ENCODE measurements around the gene ZDHHC18. TPM values are rescaled to one million over a fixed set of nuclear protein-coding genes. Genes with fewer than 3 reads are reported as not detected.

Gene ZDHHC18
- total RNA-seq, 4 donors from 2014 or later: 10.5 to 36.9 (median 17.1) TPM

DNA sequence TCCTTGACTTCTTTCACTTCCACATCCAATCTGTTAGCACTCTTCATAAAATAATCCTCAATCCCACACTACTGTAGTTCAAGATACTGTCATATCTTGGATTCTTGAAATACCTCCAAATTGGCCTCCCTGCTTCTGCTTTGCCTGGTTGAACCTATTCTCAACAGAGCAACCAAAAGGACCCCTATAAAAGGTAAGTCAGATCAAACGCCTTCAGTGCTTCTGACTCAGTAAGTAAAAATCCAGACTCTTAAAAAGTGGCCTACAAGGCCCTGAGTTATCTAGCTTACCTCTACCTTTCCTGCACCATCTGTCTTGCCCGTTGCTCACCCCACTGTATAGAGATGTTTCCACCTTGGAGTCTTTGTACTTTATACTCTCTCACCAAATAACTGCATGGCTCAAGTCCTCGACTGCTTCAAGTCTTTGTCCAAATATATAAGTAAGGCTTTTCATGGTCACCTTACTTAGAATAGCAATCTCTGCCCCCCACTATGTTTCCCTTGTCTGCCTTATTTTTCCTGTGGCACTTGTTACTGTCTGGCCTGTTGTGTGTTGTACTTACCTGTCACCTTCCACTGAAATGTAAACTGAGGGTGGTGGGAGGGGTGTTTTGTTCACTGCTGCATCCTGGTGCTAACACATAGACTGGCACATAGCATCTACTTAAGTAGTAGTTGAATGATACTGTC, 43.8 kb upstream of the ZDHHC18 start:
- Histone ChIP-seq H3K4me1 (peaks cover 10 to 54% (median 32%) of the 10 kb centered on the region in 3 donors), H3K27ac (peak overlapping the region in 3 of 4 donors; percentile 32 to 99 (median 46)), H3K36me3 (peaks cover 0 to 39% of the 10 kb centered on the region in 2 donors), H3K9me3 (no peaks in the 10 kb centered on the region), H3K4me3 (no peak overlapping the region), H3K27me3 (no peaks in the 10 kb centered on the region)
- ATAC-seq: no peak
- WGBS, 2 donors (ENCODE audit: low coverage in 1 of 2): 32 to 57% methylated on average over 3 of the region's 3 CpGs
- no peak for TF ChIP-seq EP300 (IDR thresholded peaks at IDR 0.05)
- TF ChIP-seq, protein P1, sequence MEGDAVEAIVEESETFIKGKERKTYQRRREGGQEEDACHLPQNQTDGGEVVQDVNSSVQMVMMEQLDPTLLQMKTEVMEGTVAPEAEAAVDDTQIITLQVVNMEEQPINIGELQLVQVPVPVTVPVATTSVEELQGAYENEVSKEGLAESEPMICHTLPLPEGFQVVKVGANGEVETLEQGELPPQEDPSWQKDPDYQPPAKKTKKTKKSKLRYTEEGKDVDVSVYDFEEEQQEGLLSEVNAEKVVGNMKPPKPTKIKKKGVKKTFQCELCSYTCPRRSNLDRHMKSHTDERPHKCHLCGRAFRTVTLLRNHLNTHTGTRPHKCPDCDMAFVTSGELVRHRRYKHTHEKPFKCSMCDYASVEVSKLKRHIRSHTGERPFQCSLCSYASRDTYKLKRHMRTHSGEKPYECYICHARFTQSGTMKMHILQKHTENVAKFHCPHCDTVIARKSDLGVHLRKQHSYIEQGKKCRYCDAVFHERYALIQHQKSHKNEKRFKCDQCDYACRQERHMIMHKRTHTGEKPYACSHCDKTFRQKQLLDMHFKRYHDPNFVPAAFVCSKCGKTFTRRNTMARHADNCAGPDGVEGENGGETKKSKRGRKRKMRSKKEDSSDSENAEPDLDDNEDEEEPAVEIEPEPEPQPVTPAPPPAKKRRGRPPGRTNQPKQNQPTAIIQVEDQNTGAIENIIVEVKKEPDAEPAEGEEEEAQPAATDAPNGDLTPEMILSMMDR (IDR thresholded peaks at IDR 0.05): no peak
- no peak for TF ChIP-seq POLR2AphosphoS5 (IDR thresholded peaks at IDR 0.05)
- no peak for TF ChIP-seq POLR2A (IDR thresholded peaks at IDR 0.05)

DNA sequence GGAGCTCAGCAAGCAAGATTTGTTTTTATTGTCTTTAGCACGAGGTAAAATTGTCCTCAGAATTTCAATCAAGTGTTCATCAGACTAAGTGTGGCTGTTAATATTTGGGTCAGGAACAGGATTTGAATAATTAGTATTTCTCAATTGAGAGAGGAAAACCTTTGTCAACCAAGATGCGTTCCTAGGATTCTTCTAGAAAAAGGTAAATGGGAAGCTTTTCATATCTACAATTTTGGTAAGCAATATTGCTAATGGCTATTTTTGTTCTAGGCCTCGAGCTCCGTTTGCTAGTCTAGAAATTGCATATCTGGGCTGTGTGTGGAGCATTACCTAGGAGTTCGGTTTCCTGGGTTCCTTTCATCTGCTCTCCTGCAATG, 42.9 kb upstream of the ZDHHC18 start:
- H3K27me3 ChIP-seq: no peaks in the 10 kb centered on the region
- H3K9me3 ChIP-seq: no peaks in the 10 kb centered on the region
- no peak overlapping the region for H3K4me3 ChIP-seq
- H3K27ac ChIP-seq: peak overlapping the region; percentile 60 to 99 (median 88)
- 61 to 81% methylated on average over 4 to 5 of the region's 5 CpGs for WGBS, 2 donors (ENCODE audit: low coverage in 1 of 2)
- ATAC-seq: no peak
- peaks cover 10 to 58% (median 32%) of the 10 kb centered on the region in 3 donors for H3K4me1 ChIP-seq
- TF ChIP-seq EP300 (IDR thresholded peaks at IDR 0.05) (no peak), POLR2AphosphoS5 (IDR thresholded peaks at IDR 0.05) (no peak), POLR2A (IDR thresholded peaks at IDR 0.05) (no peak)
- TF ChIP-seq, protein P1 (IDR thresholded peaks at IDR 0.05): no peak
- peaks cover 0 to 30% of the 10 kb centered on the region in 2 donors for H3K36me3 ChIP-seq

DNA sequence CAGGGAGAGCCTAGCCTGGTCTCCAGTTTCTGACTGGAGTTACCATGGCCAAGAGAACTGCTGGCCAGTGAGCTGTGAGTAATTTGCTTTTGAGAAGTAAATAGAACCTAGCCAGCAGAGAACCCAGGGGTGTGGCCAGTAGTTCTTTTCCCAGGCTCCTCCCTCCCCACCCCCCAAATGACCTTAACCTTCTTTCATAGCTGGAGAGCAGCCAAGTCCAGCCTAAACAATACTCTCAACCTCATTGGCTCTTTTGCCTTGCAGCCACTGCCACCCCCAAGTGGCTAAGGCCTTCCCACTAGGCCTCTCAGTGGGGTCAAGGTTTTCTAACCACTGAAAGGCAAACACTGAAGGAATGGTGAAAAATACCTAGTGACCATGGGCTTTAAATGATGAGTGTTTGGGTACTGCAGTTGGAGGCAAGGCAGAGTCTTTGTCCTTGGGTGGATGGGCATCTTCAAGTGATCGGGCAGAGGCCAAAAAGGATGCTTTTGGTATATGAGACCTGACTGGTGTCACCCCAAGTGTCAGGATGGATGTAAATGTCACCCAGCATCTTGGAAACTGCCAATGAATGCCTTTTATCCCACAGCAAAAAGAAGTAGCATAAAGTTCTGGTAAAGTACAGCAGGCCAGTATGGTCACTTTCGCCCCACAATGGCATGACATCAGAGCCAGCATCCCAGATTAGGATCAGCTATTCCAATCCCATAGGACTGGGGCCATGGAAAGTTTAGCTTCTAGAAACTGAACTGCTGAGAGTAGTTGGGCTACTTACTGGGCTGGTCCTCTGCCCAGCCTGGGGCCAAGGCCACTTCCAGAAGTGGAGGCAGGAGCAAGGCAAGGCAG, 42.2 kb upstream of the ZDHHC18 start:
- TF ChIP-seq EP300 (IDR thresholded peaks at IDR 0.05): no peak
- TF ChIP-seq POLR2AphosphoS5 (IDR thresholded peaks at IDR 0.05): peak; percentile 47
- no peak for TF ChIP-seq POLR2A (IDR thresholded peaks at IDR 0.05)
- TF ChIP-seq, protein P1 (IDR thresholded peaks at IDR 0.05): peak in 1 of 4 experiments; percentile 28
- H3K27ac ChIP-seq: peak overlapping the region; percentile 60 to 99 (median 88)
- no peaks in the 10 kb centered on the region for H3K27me3 ChIP-seq
- no peaks in the 10 kb centered on the region for H3K9me3 ChIP-seq
- no peak overlapping the region for H3K4me3 ChIP-seq
- WGBS, 2 donors (ENCODE audit: low coverage in 1 of 2): 50% methylated on average over 1 of the region's 2 CpGs; no CpG with 5 or more reads in 1 of the 2 donors
- peaks cover 0 to 23% of the 10 kb centered on the region in 2 donors for H3K36me3 ChIP-seq
- ATAC-seq: peak; percentile 50
- H3K4me1 ChIP-seq: peaks cover 10 to 64% (median 32%) of the 10 kb centered on the region in 3 donors

DNA sequence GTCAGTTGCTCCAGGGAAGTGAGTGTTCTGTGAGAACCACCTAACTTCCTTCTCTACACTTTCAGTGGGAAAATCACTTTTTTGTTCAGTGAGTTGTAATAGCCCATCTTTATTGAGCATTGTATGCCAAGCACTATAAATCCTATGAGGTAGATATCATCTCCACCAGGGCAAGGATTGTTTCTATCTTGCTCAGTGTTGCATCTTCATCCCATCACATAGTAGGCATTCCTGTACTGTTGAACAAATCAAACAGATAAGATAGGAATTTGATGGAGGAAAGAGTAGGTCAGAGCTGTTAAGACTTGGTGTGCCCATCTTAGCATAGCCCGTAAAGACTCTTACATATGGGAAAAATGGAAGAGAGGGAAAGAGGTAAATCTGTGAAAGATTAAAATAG, 41.6 kb upstream of the ZDHHC18 start:
- Histone ChIP-seq H3K4me3 (no peak overlapping the region), H3K36me3 (peaks cover 0 to 17% of the 10 kb centered on the region in 2 donors), H3K27me3 (no peaks in the 10 kb centered on the region), H3K27ac (peak overlapping the region; percentile 60 to 99 (median 88)), H3K9me3 (no peaks in the 10 kb centered on the region), H3K4me1 (peaks cover 10 to 70% (median 32%) of the 10 kb centered on the region in 3 donors)
- TF ChIP-seq POLR2A (IDR thresholded peaks at IDR 0.05) (no peak), EP300 (IDR thresholded peaks at IDR 0.05) (no peak), POLR2AphosphoS5 (IDR thresholded peaks at IDR 0.05) (no peak)
- TF ChIP-seq, protein P1 (IDR thresholded peaks at IDR 0.05): no peak
- no peak for ATAC-seq
- WGBS, 2 donors (ENCODE audit: low coverage in 1 of 2): 83 to 88% methylated on average over 1 of the region's 1 CpG
